ENCODE results near the gene PITPNM1. TPM values are rescaled to one million over a fixed set of nuclear protein-coding genes. Genes with fewer than 3 reads are reported as not detected.

Gene PITPNM1
- 31.3 and 33.5 TPM in 2 replicates for total RNA-seq

GRCh38 chr11:67504950-67505581, at the start of gene PITPNM1:
TSS of gene PITPNM1 (minus strand) at chr11:67505363. CDS start at chr11:67504180, 1,183 bp downstream.

GRCh38 chr11:67522844-67523555, 17.8 kb upstream of the PITPNM1 start, which contains the start of gene CABP2:
TSS of gene CABP2 (minus strand) at chr11:67523446. CDS start at chr11:67523326, 120 bp downstream.

GRCh38 chr11:67507864-67508485, 2.8 kb upstream of the PITPNM1 start, which contains the start of gene CDK2AP2:
TSS of gene CDK2AP2 (minus strand) at chr11:67508162. CDS start at chr11:67508082, 80 bp downstream.

DNA sequence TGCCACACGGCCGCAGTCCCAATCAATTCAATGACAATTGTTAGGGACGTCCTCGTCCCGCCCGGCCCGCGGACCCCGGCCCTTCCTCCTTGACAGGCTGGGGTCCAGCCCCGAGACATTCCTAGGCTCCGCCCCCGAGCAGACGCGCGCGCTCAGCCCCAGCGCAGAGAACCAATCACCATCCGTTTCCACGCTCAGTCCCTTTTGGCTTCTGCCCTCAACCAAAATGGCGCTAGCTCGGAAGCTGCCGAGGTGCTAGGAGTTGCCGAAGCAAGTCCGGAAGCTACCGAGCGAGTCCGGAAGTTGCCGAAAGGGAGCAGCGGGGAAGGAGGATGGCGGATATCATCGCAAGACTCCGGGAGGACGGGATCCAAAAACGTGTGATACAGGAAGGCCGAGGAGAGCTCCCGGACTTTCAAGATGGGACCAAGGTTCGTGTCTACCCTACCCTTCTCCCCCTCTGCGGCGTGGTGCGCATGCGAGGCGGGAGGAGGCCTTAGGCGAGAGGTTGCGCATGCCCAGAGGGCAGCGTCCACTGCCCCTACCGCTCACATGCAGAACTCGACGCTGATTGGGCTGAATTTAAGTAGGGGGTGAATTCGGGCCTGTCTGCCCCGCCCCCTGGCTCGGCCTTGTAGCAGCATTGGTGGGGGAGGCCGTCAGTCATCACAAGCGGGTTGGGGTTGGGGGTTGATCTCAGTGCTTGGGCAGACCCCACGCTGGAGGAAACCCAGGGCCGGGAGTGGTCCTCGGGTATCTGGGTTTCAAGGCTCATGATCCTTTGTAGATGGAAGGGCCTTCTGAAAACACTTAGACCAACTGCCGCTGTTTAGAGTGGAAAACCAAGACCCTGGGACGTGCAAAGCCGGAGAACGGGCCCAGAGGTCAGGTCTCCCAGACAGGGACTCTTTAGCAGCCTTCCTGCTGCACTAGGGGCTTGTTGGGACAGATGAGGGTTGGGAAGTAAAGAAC, 22.1 kb downstream of the PITPNM1 start, which contains the start of gene AIP:
Gene AIP (plus strand): TSS at position 200 of the 972 bp plus-strand sequence. CDS start 133 bp downstream, at position 333.

GRCh38 chr11:67468759-67469507, 36.2 kb downstream of the PITPNM1 start, which contains the start of gene TMEM134:
TSS of gene TMEM134 (minus strand) at chr11:67469251. CDS start at chr11:67469192, 59 bp downstream.

GRCh38 chr11:67455054-67455453, 50.1 kb downstream of the PITPNM1 start, which contains the start of gene CABP4:
TSS of gene CABP4 (plus strand) at chr11:67455354. CDS start at chr11:67455424, 70 bp downstream.

GRCh38 chr11:67452141-67452952, 52.8 kb downstream of the PITPNM1 start, which contains the start of gene GPR152:
TSS of gene GPR152 (minus strand) at chr11:67452729. CDS start at chr11:67452724, 5 bp downstream.

Small RNAs within 50 kb of the gene (small RNA-seq; reads per million reads assigned to genes)
- not detected for gene MIR6752 (ENCODE audit: low replicate concordance)

Other genes starting within 250 kb of the PITPNM1 start
- gene GRK2, start 238.9 kb downstream of the PITPNM1 start, total RNA-seq, result 26.3 and 47.2 TPM in 2 replicates
- gene ANKRD13D, start 216.1 kb downstream of the PITPNM1 start, total RNA-seq, result 30.2 and 40.7 TPM in 2 replicates
- gene SSH3, start 201.8 kb downstream of the PITPNM1 start, total RNA-seq, result 7.7 and 10.3 TPM in 2 replicates
- gene POLD4, start 151.8 kb downstream of the PITPNM1 start, total RNA-seq, result 73.3 and 120 TPM in 2 replicates
- 5.2 and 5.5 TPM in 2 replicates for gene CLCF1, start 131.8 kb downstream of the PITPNM1 start, total RNA-seq
- gene RAD9A, start 113.4 kb downstream of the PITPNM1 start, total RNA-seq, result 6.3 and 18.8 TPM in 2 replicates
- 293 and 375 TPM in 2 replicates for gene PPP1CA, start 103.5 kb downstream of the PITPNM1 start, total RNA-seq
- gene TBC1D10C, start 101.3 kb downstream of the PITPNM1 start, total RNA-seq, result not detected in 2 replicates
- under 0.01 and 0.22 TPM in 2 replicates for gene CARNS1, start 89.7 kb downstream of the PITPNM1 start, total RNA-seq
- 59.7 and 71.3 TPM in 2 replicates for gene RPS6KB2, start 76.9 kb downstream of the PITPNM1 start, total RNA-seq
- 0.29 and 1.3 TPM in 2 replicates for gene PTPRCAP, start 67.7 kb downstream of the PITPNM1 start, total RNA-seq
- gene CORO1B, start 61.9 kb downstream of the PITPNM1 start, total RNA-seq, result 115 and 145 TPM in 2 replicates
- not detected in 2 replicates for gene GPR152, start 52.6 kb downstream of the PITPNM1 start, total RNA-seq
- not detected in 2 replicates for gene CABP4, start 50.0 kb downstream of the PITPNM1 start, total RNA-seq
- gene TMEM134, start 36.1 kb downstream of the PITPNM1 start, total RNA-seq, result 12.2 and 44.2 TPM in 2 replicates
- gene AIP, start 22.3 kb downstream of the PITPNM1 start, total RNA-seq, result 33.9 and 87.1 TPM in 2 replicates
- gene CDK2AP2, start 2.8 kb upstream of the PITPNM1 start, total RNA-seq, result 27.1 and 67.6 TPM in 2 replicates
- gene CABP2, start 18.1 kb upstream of the PITPNM1 start, total RNA-seq, result not detected in 2 replicates
- gene GSTP1, start 78.4 kb upstream of the PITPNM1 start, total RNA-seq, result 489 and 520 TPM in 2 replicates
- 154 and 199 TPM in 2 replicates for gene NDUFV1, start 101.6 kb upstream of the PITPNM1 start, total RNA-seq
- 4.6 and 7.7 TPM in 2 replicates for gene NUDT8, start 124.6 kb upstream of the PITPNM1 start, total RNA-seq
- not detected in 2 replicates for gene TBX10, start 134.4 kb upstream of the PITPNM1 start, total RNA-seq
- gene ACY3, start 145.4 kb upstream of the PITPNM1 start, total RNA-seq, result not detected in 2 replicates
- not detected in 2 replicates for gene ALDH3B2, start 169.3 kb upstream of the PITPNM1 start, total RNA-seq